GM12891 (cell line): ENCODE measurements around the gene EFEMP2.

ENCODE experiments used
- PAX5 ChIP-seq: IDR thresholded peaks from 2 replicates; pipeline ENCODE4 v1.6.1; 2011; ENCODE audit warnings: low read length, moderate library complexity, mild to moderate bottlenecking; ENCODE audit not compliant: insufficient read depth, severe bottlenecking
- POLR2A ChIP-seq: IDR thresholded peaks from 2 replicates; pipeline ENCODE4 v1.6.1; 2011; ENCODE audit warnings: low read depth, low read length, control low read depth
- POLR2AphosphoS5 ChIP-seq: IDR thresholded peaks from 2 replicates; pipeline ENCODE4 v1.6.1; 2011; ENCODE audit warnings: low read depth, low read length, control low read depth

DNA sequence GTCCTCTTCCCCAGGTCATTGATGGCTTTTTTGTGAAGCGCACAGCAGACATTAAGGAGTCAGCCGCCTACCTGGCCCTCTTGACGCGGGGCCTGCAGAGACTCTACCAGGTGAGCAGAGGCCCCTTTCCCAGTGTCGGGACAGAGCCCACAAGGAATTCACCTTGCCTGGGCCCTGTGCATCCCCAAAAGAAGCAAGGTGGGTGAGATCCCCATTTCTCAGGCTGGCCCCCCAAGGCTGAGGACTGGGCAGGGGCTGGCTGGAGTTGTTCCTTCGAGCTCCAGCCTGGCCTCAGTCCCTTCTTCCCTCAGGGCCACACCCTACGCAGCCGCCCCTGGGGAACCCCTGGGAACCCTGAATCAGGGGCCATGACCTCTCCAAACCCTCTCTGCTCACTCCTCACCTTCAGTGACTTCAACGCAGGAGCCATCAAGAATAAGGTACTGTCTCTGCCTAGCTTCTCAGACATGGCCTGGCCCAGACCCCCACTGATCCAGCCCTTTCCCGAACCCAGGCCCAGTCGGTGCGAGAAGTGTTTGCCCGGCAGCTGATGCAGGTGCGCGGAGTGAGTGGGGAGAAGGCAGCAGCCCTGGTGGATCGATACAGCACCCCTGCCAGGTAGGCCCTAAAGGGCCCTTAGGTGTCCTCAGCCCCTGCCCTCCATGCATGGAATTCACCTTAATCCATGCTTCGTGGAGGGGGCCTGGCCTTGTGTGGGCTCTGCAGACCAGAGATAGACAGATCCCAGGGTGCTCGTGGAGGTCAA is 7.7 kb downstream of the EFEMP2 start:
- TF ChIP-seq POLR2AphosphoS5, result no peak
- TF ChIP-seq POLR2A, result no peak
- TF ChIP-seq PAX5, result no peak
